ENCODE measurements around the gene ACO2.
"Not testable (repeated sequence)": the region's sequence is repeated elsewhere in the genome, so short reads cannot be mapped to it uniquely, and the experiment has no call there.

ACO2 gene

DNA sequence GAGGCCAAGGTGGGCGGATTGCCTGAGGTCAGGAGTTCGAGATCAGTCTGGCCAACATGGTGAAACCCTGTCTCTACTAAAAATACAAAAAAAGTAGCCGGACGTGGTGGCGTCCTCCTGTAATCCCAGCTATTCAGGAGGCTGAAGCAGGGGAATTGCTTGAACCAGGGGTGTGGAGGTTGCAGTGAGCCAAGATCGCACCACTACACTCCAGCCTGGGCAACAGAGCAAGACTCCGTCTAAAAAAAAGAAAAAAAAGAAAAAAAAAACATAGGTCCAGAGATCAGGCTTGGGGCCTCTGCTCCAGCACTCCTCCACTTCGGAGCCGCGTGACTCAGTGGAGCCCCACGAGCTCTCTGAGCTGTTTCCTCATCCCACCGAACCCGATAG, 89.3 kb downstream of the ACO2 start:
- H3K27ac ChIP-seq (ENCODE audit: insufficient read depth, low read depth, low read length, poor library complexity, severe bottlenecking); H3K9me3 ChIP-seq (ENCODE audit: control insufficient read depth, low read length); H3K4me3 ChIP-seq (ENCODE audit: insufficient read depth, low read depth, low read length); H3K36me3 ChIP-seq (ENCODE audit: control insufficient read depth, insufficient read depth, low read length); H3K27me3 ChIP-seq (ENCODE audit: control insufficient read depth, insufficient read depth, low read length, poor library complexity, severe bottlenecking): not testable (repeated sequence)
- peaks cover 33% of the 10 kb centered on the region for H3K4me1 ChIP-seq (ENCODE audit: control insufficient read depth, insufficient read depth, low read length)
- 89 to 95% methylated on average over 13 of the region's 13 CpGs for WGBS, 2 experiments

DNA sequence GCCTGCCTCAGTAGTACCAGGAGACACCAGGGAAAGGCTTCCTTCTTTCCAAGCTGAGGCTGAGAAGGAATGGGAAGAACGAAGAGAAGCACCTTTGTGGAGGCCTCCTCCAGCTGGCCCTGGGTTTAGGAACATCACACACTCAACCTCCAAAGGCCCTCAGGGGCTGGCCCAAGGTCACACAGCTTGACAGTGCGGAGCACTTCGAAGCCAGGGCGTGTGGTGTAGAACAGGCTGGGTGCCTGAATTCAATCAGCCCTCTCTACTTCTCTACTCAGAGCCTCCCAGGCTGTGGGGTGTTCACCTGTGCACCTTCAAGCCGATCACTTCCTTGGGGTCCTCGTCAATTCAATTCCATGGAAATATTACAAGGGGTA, 91.2 kb downstream of the ACO2 start:
- H3K9me3 ChIP-seq (ENCODE audit: control insufficient read depth, low read length): no peaks in the 10 kb centered on the region
- 75 to 84% methylated on average over 6 of the region's 6 CpGs for WGBS, 2 experiments
- peaks cover 6% of the 10 kb centered on the region for H3K27me3 ChIP-seq (ENCODE audit: control insufficient read depth, insufficient read depth, low read length, poor library complexity, severe bottlenecking)
- H3K36me3 ChIP-seq (ENCODE audit: control insufficient read depth, insufficient read depth, low read length): no peaks in the 10 kb centered on the region
- H3K4me1 ChIP-seq (ENCODE audit: control insufficient read depth, insufficient read depth, low read length): peaks cover 33% of the 10 kb centered on the region
- no peak overlapping the region for H3K27ac ChIP-seq (ENCODE audit: insufficient read depth, low read depth, low read length, poor library complexity, severe bottlenecking)
- peak overlapping the region; percentile 1 for H3K4me3 ChIP-seq (ENCODE audit: insufficient read depth, low read depth, low read length)

DNA sequence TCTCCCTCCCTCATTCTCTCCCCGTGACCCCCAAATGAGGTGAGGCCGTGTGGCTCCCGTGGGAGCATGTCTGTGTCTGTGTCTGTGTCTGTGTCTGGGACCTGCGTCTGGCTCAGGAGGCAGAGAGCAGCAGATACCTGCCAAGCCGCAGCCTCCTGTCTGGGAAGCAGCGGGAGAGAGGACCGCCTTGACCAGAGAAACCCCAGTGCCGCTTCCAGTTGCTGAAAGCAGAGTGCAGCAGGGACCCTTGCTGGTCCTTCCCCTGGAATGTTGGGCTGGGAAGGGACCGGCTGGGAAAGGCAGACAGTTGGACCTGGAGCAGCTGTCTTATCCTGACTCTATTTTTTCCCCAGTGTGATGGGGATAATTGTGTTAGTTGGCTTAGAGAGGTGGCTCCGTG, 92.4 kb downstream of the ACO2 start:
- no peak overlapping the region for H3K27ac ChIP-seq (ENCODE audit: insufficient read depth, low read depth, low read length, poor library complexity, severe bottlenecking)
- H3K4me3 ChIP-seq (ENCODE audit: insufficient read depth, low read depth, low read length): no peak overlapping the region
- 42 to 44% methylated on average over 10 of the region's 10 CpGs for WGBS, 2 experiments
- H3K4me1 ChIP-seq (ENCODE audit: control insufficient read depth, insufficient read depth, low read length): peaks cover 33% of the 10 kb centered on the region
- H3K9me3 ChIP-seq (ENCODE audit: control insufficient read depth, low read length): no peaks in the 10 kb centered on the region
- peaks cover 6% of the 10 kb centered on the region for H3K27me3 ChIP-seq (ENCODE audit: control insufficient read depth, insufficient read depth, low read length, poor library complexity, severe bottlenecking)
- no peaks in the 10 kb centered on the region for H3K36me3 ChIP-seq (ENCODE audit: control insufficient read depth, insufficient read depth, low read length)

DNA sequence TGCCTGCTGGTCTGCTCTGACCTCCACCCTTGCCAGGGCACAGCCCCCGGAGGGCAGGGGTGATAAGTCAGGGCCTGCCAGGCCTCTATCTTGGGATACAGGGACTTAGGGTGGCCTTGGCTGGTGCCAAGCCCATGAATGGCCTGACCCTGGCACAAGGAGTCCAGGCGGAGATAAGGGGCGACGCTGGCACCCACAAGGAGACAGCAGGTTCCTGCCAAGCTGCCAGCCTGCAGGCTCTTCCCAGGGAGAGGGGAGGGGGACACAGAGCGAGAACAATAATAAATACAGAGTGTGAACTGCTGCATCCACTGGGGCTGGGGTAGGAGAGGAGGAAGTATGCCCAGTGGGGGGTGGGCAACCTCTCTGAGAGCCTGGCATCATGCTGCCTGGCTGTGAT, 92.9 kb downstream of the ACO2 start:
- peaks cover 6% of the 10 kb centered on the region for H3K27me3 ChIP-seq (ENCODE audit: control insufficient read depth, insufficient read depth, low read length, poor library complexity, severe bottlenecking)
- H3K4me3 ChIP-seq (ENCODE audit: insufficient read depth, low read depth, low read length): no peak overlapping the region
- no peaks in the 10 kb centered on the region for H3K9me3 ChIP-seq (ENCODE audit: control insufficient read depth, low read length)
- H3K36me3 ChIP-seq (ENCODE audit: control insufficient read depth, insufficient read depth, low read length): no peaks in the 10 kb centered on the region
- WGBS, 2 experiments: 86 to 88% methylated on average over 5 of the region's 5 CpGs
- no peak overlapping the region for H3K27ac ChIP-seq (ENCODE audit: insufficient read depth, low read depth, low read length, poor library complexity, severe bottlenecking)
- H3K4me1 ChIP-seq (ENCODE audit: control insufficient read depth, insufficient read depth, low read length): peaks cover 33% of the 10 kb centered on the region

GRCh38 chr22:41562461-41562860, 93.5 kb downstream of the ACO2 start:
- no peaks in the 10 kb centered on the region for H3K36me3 ChIP-seq (ENCODE audit: control insufficient read depth, insufficient read depth, low read length)
- H3K9me3 ChIP-seq (ENCODE audit: control insufficient read depth, low read length): no peaks in the 10 kb centered on the region
- H3K4me3 ChIP-seq (ENCODE audit: insufficient read depth, low read depth, low read length): no peak overlapping the region
- H3K27ac ChIP-seq (ENCODE audit: insufficient read depth, low read depth, low read length, poor library complexity, severe bottlenecking): no peak overlapping the region
- H3K27me3 ChIP-seq (ENCODE audit: control insufficient read depth, insufficient read depth, low read length, poor library complexity, severe bottlenecking): peaks cover 6% of the 10 kb centered on the region
- H3K4me1 ChIP-seq (ENCODE audit: control insufficient read depth, insufficient read depth, low read length): peaks cover 33% of the 10 kb centered on the region
- WGBS, 2 experiments: 61 to 76% methylated on average over 4 of the region's 4 CpGs

GRCh38 chr22:41563051-41563711, 94.3 kb downstream of the ACO2 start:
- Histone ChIP-seq H3K4me3 (ENCODE audit: insufficient read depth, low read depth, low read length) (no peak overlapping the region), H3K27ac (ENCODE audit: insufficient read depth, low read depth, low read length, poor library complexity, severe bottlenecking) (no peak overlapping the region)
- WGBS, 2 experiments: 58 to 67% methylated on average over 8 to 10 of the region's 10 CpGs

GRCh38 chr22:41564563-41564962, 95.6 kb downstream of the ACO2 start:
- Histone ChIP-seq H3K4me1 (ENCODE audit: control insufficient read depth, insufficient read depth, low read length) (peaks cover 31% of the 10 kb centered on the region), H3K27ac (ENCODE audit: insufficient read depth, low read depth, low read length, poor library complexity, severe bottlenecking) (no peak overlapping the region), H3K36me3 (ENCODE audit: control insufficient read depth, insufficient read depth, low read length) (no peaks in the 10 kb centered on the region), H3K27me3 (ENCODE audit: control insufficient read depth, insufficient read depth, low read length, poor library complexity, severe bottlenecking) (peaks cover 6% of the 10 kb centered on the region), H3K4me3 (ENCODE audit: insufficient read depth, low read depth, low read length) (no peak overlapping the region), H3K9me3 (ENCODE audit: control insufficient read depth, low read length) (no peaks in the 10 kb centered on the region)
- WGBS, 2 experiments: 90 to 94% methylated on average over 8 of the region's 8 CpGs

More at GRCh38 chr22:41563051-41563711, 94.3 kb downstream of the ACO2 start:
- Histone ChIP-seq H3K36me3 (ENCODE audit: control insufficient read depth, insufficient read depth, low read length) (no peaks in the 10 kb centered on the region), H3K27me3 (ENCODE audit: control insufficient read depth, insufficient read depth, low read length, poor library complexity, severe bottlenecking) (peaks cover 6% of the 10 kb centered on the region), H3K9me3 (ENCODE audit: control insufficient read depth, low read length) (no peaks in the 10 kb centered on the region), H3K4me1 (ENCODE audit: control insufficient read depth, insufficient read depth, low read length) (peaks cover 30% of the 10 kb centered on the region)

DNA sequence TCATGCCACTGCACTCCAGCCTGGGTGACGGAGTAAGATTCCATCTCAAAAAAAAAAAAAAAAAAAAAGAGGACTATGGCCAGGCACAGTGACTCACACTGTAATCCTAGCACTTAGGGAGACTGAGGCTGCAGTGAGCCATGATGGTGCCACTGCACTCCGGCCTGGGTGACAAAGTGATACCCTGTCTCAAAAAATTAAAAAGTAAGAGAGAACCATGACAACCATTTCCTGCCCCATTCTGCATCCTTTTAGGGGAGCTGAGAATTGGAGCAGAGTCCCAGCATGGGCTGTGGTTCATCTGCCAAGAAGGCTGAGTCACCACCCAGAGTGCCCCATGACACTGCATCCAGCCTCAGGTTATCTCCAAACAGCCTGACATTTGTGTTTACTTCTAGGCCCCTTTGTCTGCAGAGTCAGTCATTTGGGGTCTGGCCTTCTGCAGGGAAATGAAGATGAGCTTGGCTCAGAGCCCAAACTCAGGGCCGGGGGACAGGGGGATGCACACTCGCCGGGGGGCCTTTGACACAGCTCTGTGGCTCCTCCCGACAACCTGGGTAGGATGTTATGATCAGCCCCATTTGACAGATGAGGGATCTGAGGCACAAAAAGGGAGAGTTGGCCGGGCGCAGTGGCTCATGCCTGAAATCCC, 96.6 kb downstream of the ACO2 start:
- no peaks in the 10 kb centered on the region for H3K9me3 ChIP-seq (ENCODE audit: control insufficient read depth, low read length)
- H3K36me3 ChIP-seq (ENCODE audit: control insufficient read depth, insufficient read depth, low read length): no peaks in the 10 kb centered on the region
- peaks cover 6% of the 10 kb centered on the region for H3K27me3 ChIP-seq (ENCODE audit: control insufficient read depth, insufficient read depth, low read length, poor library complexity, severe bottlenecking)
- peaks cover 22% of the 10 kb centered on the region for H3K4me1 ChIP-seq (ENCODE audit: control insufficient read depth, insufficient read depth, low read length)
- 71 to 76% methylated on average over 8 of the region's 8 CpGs for WGBS, 2 experiments
- no peak overlapping the region for H3K27ac ChIP-seq (ENCODE audit: insufficient read depth, low read depth, low read length, poor library complexity, severe bottlenecking)
- no peak overlapping the region for H3K4me3 ChIP-seq (ENCODE audit: insufficient read depth, low read depth, low read length)

DNA sequence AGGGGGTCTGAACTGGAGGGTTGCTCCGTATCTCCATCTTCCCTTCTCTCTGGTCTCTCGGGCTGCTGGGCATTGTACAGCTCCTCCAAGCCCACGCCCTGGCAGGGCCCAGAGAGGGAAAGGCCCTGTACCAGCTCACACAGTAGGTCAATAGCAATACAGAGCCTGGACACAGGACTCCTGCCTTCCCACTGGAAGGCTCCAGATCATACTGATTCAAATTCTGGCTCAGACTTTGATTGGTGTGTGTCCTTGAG, 98.5 kb downstream of the ACO2 start:
- Histone ChIP-seq H3K4me1 (ENCODE audit: control insufficient read depth, insufficient read depth, low read length) (peaks cover 3% of the 10 kb centered on the region), H3K27ac (ENCODE audit: insufficient read depth, low read depth, low read length, poor library complexity, severe bottlenecking) (no peak overlapping the region), H3K4me3 (ENCODE audit: insufficient read depth, low read depth, low read length) (no peak overlapping the region), H3K27me3 (ENCODE audit: control insufficient read depth, insufficient read depth, low read length, poor library complexity, severe bottlenecking) (no peaks in the 10 kb centered on the region), H3K36me3 (ENCODE audit: control insufficient read depth, insufficient read depth, low read length) (no peaks in the 10 kb centered on the region), H3K9me3 (ENCODE audit: control insufficient read depth, low read length) (no peaks in the 10 kb centered on the region)
- 85 to 94% methylated on average over 3 of the region's 3 CpGs for WGBS, 2 experiments

GRCh38 chr22:41568811-41569210, 99.9 kb downstream of the ACO2 start:
- Histone ChIP-seq H3K9me3 (ENCODE audit: control insufficient read depth, low read length) (no peaks in the 10 kb centered on the region), H3K4me3 (ENCODE audit: insufficient read depth, low read depth, low read length) (no peak overlapping the region), H3K27ac (ENCODE audit: insufficient read depth, low read depth, low read length, poor library complexity, severe bottlenecking) (no peak overlapping the region), H3K4me1 (ENCODE audit: control insufficient read depth, insufficient read depth, low read length) (peaks cover 2% of the 10 kb centered on the region), H3K36me3 (ENCODE audit: control insufficient read depth, insufficient read depth, low read length) (no peaks in the 10 kb centered on the region), H3K27me3 (ENCODE audit: control insufficient read depth, insufficient read depth, low read length, poor library complexity, severe bottlenecking) (no peaks in the 10 kb centered on the region)
- 81 to 85% methylated on average over 7 of the region's 7 CpGs for WGBS, 2 experiments
